C4-2B (cell line): ENCODE data around the gene C4orf33.
"Not testable (repeated sequence)": the region's sequence is repeated elsewhere in the genome, so short reads cannot be mapped to it uniquely, and the experiment has no call there.

Experiments
- H3K27ac ChIP-seq: fragments of 450-650 bp; 2 replicates; pipeline ENCODE4 v1.5.1; 2017
- CTCF ChIP-seq: fragments of 450-650 bp; conservative IDR thresholded peaks from 2 replicates; pipeline ENCODE4 v1.5.1; 2017; ENCODE audit warnings: mild to moderate bottlenecking
- ZFX ChIP-seq: fragments of 450-650 bp; IDR thresholded peaks from 2 replicates; pipeline ENCODE4 v1.6.1; 2017

The C4orf33 gene

GRCh38 chr4:129095811-129096454, at the start of gene C4orf33:
Gene C4orf33 (plus strand): TSS chr4:129096152. CDS start chr4:129102611, 6,459 bp downstream.
- H3K27ac ChIP-seq = peak within 1 kb of the TSS; percentile 57; the same call in 1 of the 2 replicates
- TF ChIP-seq CTCF (no peak), ZFX (no peak)

DNA sequence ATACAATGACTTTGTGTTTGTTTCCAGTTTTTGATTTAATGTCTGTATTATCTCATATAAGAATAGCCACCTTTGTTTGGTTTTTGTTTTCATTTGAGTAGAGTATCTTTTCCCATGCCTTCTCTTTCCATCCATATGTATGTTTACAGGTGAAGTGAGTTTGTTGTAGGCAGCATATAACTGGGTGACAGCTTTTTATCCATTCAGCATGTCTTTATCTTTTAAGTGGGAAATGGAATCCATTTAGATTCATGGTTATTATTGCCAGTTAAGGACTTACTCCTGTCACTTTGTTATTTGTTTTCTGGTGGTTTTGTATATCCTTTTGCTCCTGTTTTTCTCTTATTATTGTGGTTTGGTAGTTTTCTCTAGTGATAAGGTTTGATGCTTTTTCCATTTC, 36.9 kb upstream of the C4orf33 start:
- TF ChIP-seq ZFX (no peak), CTCF (no peak)
- H3K27ac ChIP-seq = no peak overlapping the region

GRCh38 chr4:129062580-129062979, 33.4 kb upstream of the C4orf33 start:
- TF ChIP-seq CTCF (no peak), ZFX (no peak)
- no peak overlapping the region for H3K27ac ChIP-seq

DNA sequence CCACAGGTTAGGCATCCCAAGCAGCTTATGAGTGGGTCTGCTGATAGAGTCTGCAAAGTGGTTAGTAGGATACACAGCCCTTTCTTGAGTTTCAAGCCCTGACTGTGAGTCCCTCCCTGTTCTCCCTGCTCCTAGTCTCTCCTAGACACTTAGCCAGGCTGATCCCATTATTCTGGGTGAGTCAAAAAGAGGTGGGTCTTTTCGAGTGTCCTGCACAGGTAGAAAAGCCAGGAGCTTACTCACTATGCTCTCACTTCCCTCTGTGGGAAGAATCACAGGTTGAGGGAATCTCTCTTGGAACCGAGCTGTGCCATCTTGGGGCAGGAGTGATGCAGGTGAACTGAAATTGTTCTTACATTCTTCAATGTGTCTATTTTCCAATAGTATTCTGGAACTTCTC, 32.3 kb upstream of the C4orf33 start:
- no peak for TF ChIP-seq CTCF
- TF ChIP-seq ZFX = no peak
- no peak overlapping the region for H3K27ac ChIP-seq

DNA sequence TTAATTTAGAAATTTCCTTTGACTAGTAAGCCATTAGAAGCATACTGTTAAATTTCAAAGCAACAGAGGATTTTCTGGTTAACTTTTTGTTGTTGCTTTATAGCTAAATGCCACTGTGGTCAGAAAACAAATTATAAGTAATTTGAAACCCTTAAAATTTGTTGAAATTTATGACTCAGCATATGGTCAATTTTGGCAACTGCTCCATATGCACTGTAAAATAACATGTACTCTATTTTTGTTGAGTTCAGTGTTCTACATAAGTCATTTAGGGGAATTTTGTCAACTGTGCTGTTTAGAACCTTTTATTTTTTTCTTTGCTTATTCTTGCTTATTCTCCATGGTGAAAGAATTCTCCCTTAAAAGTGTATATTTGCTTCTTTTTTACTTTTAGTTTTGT, 31.2 kb upstream of the C4orf33 start:
- no peak overlapping the region for H3K27ac ChIP-seq
- no peak for TF ChIP-seq CTCF
- no peak for TF ChIP-seq ZFX

DNA sequence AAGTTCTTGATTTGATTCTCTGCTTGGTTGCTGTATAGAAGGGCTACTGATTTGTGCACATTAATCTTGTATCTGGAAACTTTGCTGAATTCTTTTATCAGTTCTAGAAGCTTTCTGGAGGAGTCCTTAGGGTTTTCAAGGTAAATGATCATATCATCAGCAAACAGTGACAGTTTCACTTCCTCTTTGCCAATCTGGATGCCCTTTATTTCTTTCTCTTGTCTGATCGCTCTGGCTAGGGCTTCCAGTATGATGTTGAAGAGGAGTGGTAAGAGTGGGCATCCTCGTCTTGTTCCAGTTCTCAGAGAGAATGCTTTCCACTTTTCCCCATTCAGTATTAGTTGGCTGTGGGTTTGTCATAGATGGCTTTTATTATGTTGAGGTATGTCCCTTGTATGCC, 26.4 kb upstream of the C4orf33 start:
- not testable (repeated sequence) for H3K27ac ChIP-seq

DNA sequence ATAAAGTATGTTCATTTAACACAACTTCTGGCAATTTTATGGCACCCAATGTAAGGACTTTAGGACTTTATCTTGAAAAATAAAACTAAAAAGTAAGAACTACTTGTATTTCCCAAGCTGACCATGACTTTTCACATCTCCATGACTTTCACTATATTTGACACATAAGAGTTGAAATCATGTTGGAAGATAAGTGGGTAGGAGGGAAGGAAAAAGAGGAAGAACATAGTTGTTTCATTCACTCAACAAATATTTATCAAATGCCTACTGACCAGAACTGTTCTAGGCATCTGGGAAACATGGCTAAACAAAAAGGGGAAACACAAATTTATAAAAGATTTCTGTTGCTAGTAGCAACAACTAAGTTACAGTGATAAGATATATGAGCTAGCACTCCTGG, 18.6 kb upstream of the C4orf33 start:
- H3K27ac ChIP-seq = no peak overlapping the region
- TF ChIP-seq ZFX (no peak), CTCF (no peak)

GRCh38 chr4:129080129-129080528, 15.8 kb upstream of the C4orf33 start:
- TF ChIP-seq ZFX (no peak), CTCF (no peak)
- H3K27ac ChIP-seq = no peak overlapping the region
